Heart right ventricle (tissue), 16 donors: ENCODE results near the gene KIF15. TPM values are rescaled to one million over a fixed set of nuclear protein-coding genes. Genes with fewer than 3 reads are reported as not detected.

Source experiments
- ATAC-seq, 8 donors: fragments of 200-7000 bp; cut with Tn5 transposase; one replicate each; pipeline ENCODE4 v1.9.1; 2020; ENCODE audit warnings: mild to moderate bottlenecking in 8 of 8, moderate library complexity in 8 of 8, moderate number of reproducible peaks in 1 of 8
- DNase-seq, 2 donors: peaks; one replicate each; pipeline ENCODE4 v3.0.0-alpha.2; 2020
- H3K27ac ChIP-seq, 10 donors: fragments of 200-600 bp; sonication (generic) in 2 of 10; one replicate each; pipeline versions ENCODE4 v1.5.0 to v1.8.0; 2020 to 2022; ENCODE audit warnings: mild to moderate bottlenecking in 3 of 10
- H3K27me3 ChIP-seq, 7 donors: fragments of 200-600 bp; one replicate each; pipeline ENCODE4 v1.8.0; 2021 to 2022; ENCODE audit warnings: mild to moderate bottlenecking in 2 of 7
- H3K36me3 ChIP-seq, 9 donors: fragments of 200-600 bp; sonication (generic) in 1 of 9; one replicate each; pipeline versions ENCODE4 v1.5.0 to v1.8.0; 2020 to 2022; ENCODE audit warnings: mild to moderate bottlenecking in 2 of 9
- H3K4me1 ChIP-seq, 9 donors: fragments of 200-600 bp; sonication (generic) in 1 of 9; one replicate each; pipeline versions ENCODE4 v1.5.0 to v1.8.0; 2020 to 2022; ENCODE audit warnings: mild to moderate bottlenecking in 4 of 9
- H3K4me3 ChIP-seq, 10 donors: fragments of 200-600 bp; sonication (generic) in 2 of 10; one replicate each; pipeline versions ENCODE4 v1.5.0 to v1.8.0; 2020 to 2022; ENCODE audit warnings: mild to moderate bottlenecking in 7 of 10, moderate library complexity in 2 of 10
- H3K9me3 ChIP-seq, 11 donors: fragments of 200-600 bp in 10 of 11; sonication (generic) in 2 of 11; one replicate each; pipeline versions ENCODE4 v1.5.0 to v1.8.0; 2013 to 2022; ENCODE audit warnings: mild to moderate bottlenecking in 2 of 11, control low read depth in 1 of 11, moderate library complexity in 1 of 11
- WGBS, 2 donors: extraction: QIAGEN DNeasy Blood & Tissue Kit; methylation state at CpG; one replicate each; pipeline ENCODE4 v1.1.7; 2013; ENCODE audit warnings: inconsistent platforms in 1 of 2; 5-methylcytosine and 5-hydroxymethylcytosine counted together
- intact Hi-C, 10 donors: fragments of 100-400 bp; cut with DNase I; formaldehyde crosslinking; loops; one replicate each; pipeline versions ENCODE4 v1.11.1 to v1.14.2; 2022
- polyA plus RNA-seq, 2 donors: library from polyadenylated mRNA; stranded (reverse); fragments of 200-250 nt; gene quantifications; one replicate each; pipeline ENCODE4 v1.2.3, GENCODE V29; 2013
- total RNA-seq, 10 donors: library from RNA; stranded (reverse); fragmentation: NEBNext Ultra II Directional in 3 of 10; extraction: Animal tissue kit (Norgen Biotek cat#: 25700) in 3 of 10; gene quantifications; one replicate each; pipeline versions ENCODE4 v1.2.1 to v1.2.4, GENCODE V29; 2021 to 2023
- TF ChIP-seq, protein P1 (sequence below), 9 donors: fragments of 200-600 bp; sonication (generic) in 2 of 9; IDR thresholded peaks; one replicate each; pipeline versions ENCODE4 v1.5.0 to v1.8.0; 2021 to 2022; ENCODE audit warnings: antibody characterized with exemption in 9 of 9, mild to moderate bottlenecking in 5 of 9, moderate library complexity in 1 of 9
- donor health status: Arrhythmogenic right ventricular cardiomyopathy.
- donor health status: ischemic (EF 13 %, LVEDD 7.1; RV severe dilation, severe dysfunction).
- donor health status: healthy with polysubstance abuse.
- donor health status: DM: no; HTN: yes; CAD: no.
- donor health status: DM: no; HTN: no; CAD: no.
- donor health status: ischemic (EF 25% LVEDD 6.9; RV normal size, moderate dysfunction).
- donor health status: ischemic (EF 25% LVEDD 5.7; RV mildly dilated, moderate dysfunction).
- donor health status: healthy.
- donor health status: DM: yes; HTN: yes; CAD: no.
- donor health status: Ischemic cardiomyopathy.
- donor health status: ischemic (EF 35%, LVEDD 5.7; RV mildly dilated, moderate dysfunction).
- donor health status: nonischemic (EF 11% LVEDD 7.7; RV severe dilation, severe dysfunction).
- donor health status: DM: yes; HTN: yes; CAD: no.
- donor health status: PGD.
- donor health status: ischemic (EF 29% LVEDD 5.4; RV normal size, mild dysfunction).
- donor health status: nonischemic (EF 23%, LVEDD 6.1; RV moderate dilation, normal function).

The KIF15 gene
- total and polyA plus RNA-seq, 12 donors: 0.17 to 1.9 (median 0.36) TPM

DNA sequence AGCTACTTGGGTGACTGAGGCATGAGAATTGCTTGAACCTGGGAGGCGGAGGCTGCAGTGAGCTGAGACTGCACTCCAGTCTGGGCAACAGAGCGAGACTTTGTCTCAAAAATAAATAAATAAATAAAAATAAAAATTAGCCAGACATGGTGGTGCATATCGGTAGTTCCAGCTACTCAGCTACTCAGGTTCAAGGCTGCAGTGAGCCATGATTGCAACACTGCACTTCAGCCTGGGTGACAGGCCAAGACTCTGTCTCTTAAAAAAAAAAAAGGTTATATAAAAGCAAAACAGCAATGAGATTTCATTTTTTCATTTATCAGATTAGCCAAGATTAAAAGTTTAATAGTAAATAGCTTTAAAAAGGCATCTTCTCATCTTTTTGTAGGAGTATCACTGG is 115.7 kb downstream of the KIF15 start:
- intact Hi-C loops: no loop called here
- no peak overlapping the region for H3K27ac ChIP-seq
- no peaks in the 10 kb centered on the region for H3K36me3 ChIP-seq

DNA sequence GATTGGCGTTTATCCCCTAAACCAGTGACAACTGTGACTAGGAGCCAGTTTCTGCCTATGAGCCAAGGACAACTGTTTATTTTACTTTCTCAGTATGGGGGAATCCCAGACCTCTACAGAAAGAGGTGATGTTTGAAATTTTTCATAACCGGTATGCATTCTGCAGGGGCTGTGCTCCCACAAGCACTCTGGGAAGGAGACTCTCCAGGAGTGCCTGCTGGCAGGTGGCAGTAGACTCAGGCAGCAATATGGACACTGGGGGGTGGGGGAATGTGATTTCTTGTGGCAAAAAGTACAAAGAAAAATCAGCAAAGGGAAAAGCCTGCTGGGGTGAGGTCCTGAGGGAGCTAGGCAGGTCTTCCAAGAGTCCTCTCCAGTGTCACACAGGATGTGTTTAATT is 118.7 kb downstream of the KIF15 start:
- no peaks in the 10 kb centered on the region for H3K36me3 ChIP-seq
- DNase-seq (no peak), ATAC-seq (no peak)
- H3K4me1 ChIP-seq: peaks cover 0 to 5% (median 0%) of the 10 kb centered on the region in 9 donors
- intact Hi-C loops: no loop called here
- TF ChIP-seq, protein P1, sequence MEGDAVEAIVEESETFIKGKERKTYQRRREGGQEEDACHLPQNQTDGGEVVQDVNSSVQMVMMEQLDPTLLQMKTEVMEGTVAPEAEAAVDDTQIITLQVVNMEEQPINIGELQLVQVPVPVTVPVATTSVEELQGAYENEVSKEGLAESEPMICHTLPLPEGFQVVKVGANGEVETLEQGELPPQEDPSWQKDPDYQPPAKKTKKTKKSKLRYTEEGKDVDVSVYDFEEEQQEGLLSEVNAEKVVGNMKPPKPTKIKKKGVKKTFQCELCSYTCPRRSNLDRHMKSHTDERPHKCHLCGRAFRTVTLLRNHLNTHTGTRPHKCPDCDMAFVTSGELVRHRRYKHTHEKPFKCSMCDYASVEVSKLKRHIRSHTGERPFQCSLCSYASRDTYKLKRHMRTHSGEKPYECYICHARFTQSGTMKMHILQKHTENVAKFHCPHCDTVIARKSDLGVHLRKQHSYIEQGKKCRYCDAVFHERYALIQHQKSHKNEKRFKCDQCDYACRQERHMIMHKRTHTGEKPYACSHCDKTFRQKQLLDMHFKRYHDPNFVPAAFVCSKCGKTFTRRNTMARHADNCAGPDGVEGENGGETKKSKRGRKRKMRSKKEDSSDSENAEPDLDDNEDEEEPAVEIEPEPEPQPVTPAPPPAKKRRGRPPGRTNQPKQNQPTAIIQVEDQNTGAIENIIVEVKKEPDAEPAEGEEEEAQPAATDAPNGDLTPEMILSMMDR (IDR thresholded peaks at IDR 0.05): no peak
- H3K4me3 ChIP-seq: no peak overlapping the region
- peaks cover 0 to 16% (median 0%) of the 10 kb centered on the region in 7 donors for H3K27me3 ChIP-seq
- 69 to 78% methylated on average over 2 of the region's 2 CpGs for WGBS, 2 donors
- H3K9me3 ChIP-seq: no peaks in the 10 kb centered on the region
- no peak overlapping the region for H3K27ac ChIP-seq

More for the DNA sequence above, 115.7 kb downstream of the KIF15 start:
- Histone ChIP-seq H3K4me1 (no peaks in the 10 kb centered on the region), H3K4me3 (no peak overlapping the region), H3K27me3 (peaks cover 0 to 3% (median 0%) of the 10 kb centered on the region in 7 donors), H3K9me3 (no peaks in the 10 kb centered on the region)
- no peak for DNase-seq
- TF ChIP-seq, protein P1 (IDR thresholded peaks at IDR 0.05): no peak
- WGBS, 2 donors: 84 to 91% methylated on average over 3 of the region's 3 CpGs
- no peak for ATAC-seq

DNA sequence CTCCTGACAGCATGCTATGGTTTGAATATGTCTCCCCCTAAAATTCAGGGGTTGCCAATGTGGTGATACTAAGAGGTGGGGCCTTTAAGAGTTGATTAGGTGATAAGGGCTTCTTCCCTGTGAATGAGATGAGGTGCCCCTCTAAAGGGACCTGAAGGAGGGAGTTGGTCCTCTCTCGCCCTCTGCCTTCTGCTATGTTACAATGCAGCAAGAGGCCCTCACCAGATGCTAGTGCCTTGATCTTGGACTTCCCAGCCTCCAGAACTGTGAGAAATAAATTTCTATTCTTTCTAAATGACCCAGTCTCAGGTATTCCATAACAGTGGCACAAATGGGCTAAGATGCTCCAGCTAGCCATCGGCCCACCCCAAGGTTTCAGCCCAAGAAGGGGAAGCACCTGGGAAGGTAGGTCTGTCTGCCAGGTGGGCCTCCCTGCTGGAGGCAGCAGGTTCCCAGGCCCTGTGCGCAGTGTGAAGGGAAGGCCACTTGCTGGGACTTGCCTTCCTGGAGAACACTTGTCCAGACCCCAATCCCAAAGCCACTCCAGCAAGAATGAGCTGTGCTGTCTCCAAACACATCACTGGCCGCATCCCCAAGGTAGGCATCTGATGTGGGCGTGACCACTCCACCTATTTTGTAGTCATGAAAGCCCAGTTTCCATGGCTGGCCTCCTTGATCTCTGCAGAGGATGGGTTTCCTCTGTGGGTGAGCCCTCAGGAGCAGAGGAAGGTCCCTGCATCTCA is 121.8 kb downstream of the KIF15 start:
- WGBS, 2 donors: 90 to 93% methylated on average over 5 of the region's 5 CpGs
- H3K4me1 ChIP-seq: peaks cover 0 to 5% (median 0%) of the 10 kb centered on the region in 9 donors
- no peak overlapping the region for H3K4me3 ChIP-seq
- H3K36me3 ChIP-seq: no peaks in the 10 kb centered on the region
- DNase-seq (no peak), ATAC-seq (no peak)
- intact Hi-C loops: no loop called here
- TF ChIP-seq, protein P1 (IDR thresholded peaks at IDR 0.05): no peak
- no peak overlapping the region for H3K27ac ChIP-seq
- no peaks in the 10 kb centered on the region for H3K9me3 ChIP-seq
- H3K27me3 ChIP-seq: peaks cover 0 to 23% (median 0%) of the 10 kb centered on the region in 7 donors

DNA sequence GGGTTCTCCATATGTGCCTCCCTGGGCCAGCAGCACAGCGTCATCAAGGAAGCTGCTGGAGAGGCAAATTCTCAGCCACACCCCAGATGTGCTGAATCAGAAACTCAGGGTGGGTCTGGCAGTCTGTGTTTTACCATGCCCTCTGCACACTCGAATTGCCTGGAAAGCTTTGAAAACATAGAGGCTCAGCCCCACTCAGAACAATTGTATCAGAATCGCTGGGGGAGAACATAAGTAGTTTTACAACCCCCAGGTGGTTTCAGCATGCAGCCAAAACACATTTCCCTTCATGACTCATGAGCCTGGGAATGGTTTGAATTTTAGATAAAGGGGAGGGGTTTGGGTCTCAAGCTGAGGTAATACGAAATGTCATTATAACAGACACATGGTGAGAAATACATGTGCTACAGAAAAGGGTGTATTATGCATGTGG is 122.4 kb downstream of the KIF15 start:
- Histone ChIP-seq H3K27me3 (peaks cover 0 to 23% (median 0%) of the 10 kb centered on the region in 7 donors), H3K4me1 (peaks cover 0 to 5% (median 0%) of the 10 kb centered on the region in 9 donors), H3K4me3 (no peak overlapping the region), H3K27ac (no peak overlapping the region), H3K36me3 (no peaks in the 10 kb centered on the region), H3K9me3 (no peaks in the 10 kb centered on the region)
- intact Hi-C loops: no loop called here
- no peak for DNase-seq
- 30 to 49% methylated on average over 4 of the region's 4 CpGs for WGBS, 2 donors
- TF ChIP-seq, protein P1 (IDR thresholded peaks at IDR 0.05): no peak
- ATAC-seq: no peak
